Activated CD8-positive, alpha-beta T cell treated with anti-CD3 and anti-CD28 coated beads, Interleukin-2, amount 10 ng/mL, durations not matched to agents 7 days and 5 days (primary cell): ENCODE data around the gene LDB2. TPM values are rescaled to one million over a fixed set of nuclear protein-coding genes. Genes with fewer than 3 reads are reported as not detected.

Experiments used
- ATAC-seq: fragments of 150-1000 bp; cut with Tn5 transposase; one replicate; pipeline ENCODE4 v1.10.0; 2021; ENCODE audit warnings: moderate library complexity
- CTCF ChIA-PET: fragments of 350-600 bp; sonication (Branson Sonifier 250); formaldehyde crosslinking; loops from one replicate; lab custom pipeline; 2021; ENCODE audit warnings: antibody characterized with exemption; lab: Charles Lee
- POLR2A ChIA-PET: fragments of 350-600 bp; sonication (Branson Sonifier 250); formaldehyde crosslinking; loops from one replicate; lab custom pipeline; 2021; ENCODE audit warnings: antibody characterized with exemption; lab: Charles Lee
- DNase-seq: peaks from one replicate; pipeline ENCODE4 v3.0.0-alpha.2; 2020
- H3K27ac Mint-ChIP-seq: one replicate; pipeline ENCODE4 v1.8.0; 2021; ENCODE audit warnings: mild to moderate bottlenecking, mixed read lengths
- H3K27me3 Mint-ChIP-seq: one replicate; pipeline ENCODE4 v1.8.0; 2021; ENCODE audit warnings: low read depth, mixed read lengths
- H3K36me3 Mint-ChIP-seq: one replicate; pipeline ENCODE4 v1.8.0; 2021; ENCODE audit warnings: low read depth, mixed read lengths
- H3K4me1 Mint-ChIP-seq: one replicate; pipeline ENCODE4 v1.8.0; 2021; ENCODE audit warnings: low read depth, mixed read lengths
- H3K4me3 Mint-ChIP-seq: one replicate; pipeline ENCODE4 v1.8.0; 2021; ENCODE audit warnings: mild to moderate bottlenecking, mixed read lengths
- H3K9me3 Mint-ChIP-seq: one replicate; pipeline ENCODE4 v1.8.0; 2022; ENCODE audit warnings: mixed read lengths; ENCODE audit not compliant: insufficient read depth
- total RNA-seq, 2 experiments: library from RNA; stranded (reverse); gene quantifications; one replicate each; pipeline ENCODE4 v1.2.3, GENCODE V29; 2021

Gene LDB2
- total RNA-seq, 2 experiments from 2014 or later = not detected

DNA sequence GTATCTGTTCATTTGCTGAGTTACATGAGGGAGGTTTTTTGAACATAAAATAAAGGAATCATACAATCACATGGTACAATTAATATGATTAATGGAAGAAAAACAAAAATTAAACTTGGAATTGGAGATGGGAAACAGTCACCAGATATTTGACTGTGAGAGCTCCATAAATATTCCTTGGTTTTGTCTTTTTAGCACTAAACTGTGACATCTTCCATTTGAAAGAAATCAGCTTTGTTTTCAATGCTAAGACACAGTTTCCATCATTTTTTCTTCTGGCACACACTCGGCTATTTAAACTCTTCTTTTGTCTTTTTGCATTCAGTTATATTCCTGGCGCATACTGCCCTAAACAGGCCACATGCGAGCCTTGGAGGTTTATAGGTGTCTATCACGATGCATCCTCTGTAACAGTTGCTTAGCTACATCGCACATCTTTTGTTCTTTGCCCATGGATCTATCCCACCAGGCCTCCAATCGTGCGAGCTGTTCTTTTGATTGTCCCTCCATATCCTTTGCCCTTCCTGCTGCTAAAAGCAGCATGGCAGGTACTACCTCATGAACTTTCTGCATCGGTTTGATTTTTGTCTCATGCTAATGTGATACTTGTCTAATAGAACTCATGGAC is 158.3 kb downstream of the LDB2 start:
- no peaks in the 10 kb centered on the region for H3K27me3 Mint-ChIP-seq
- POLR2A ChIA-PET = interaction anchor here (0.6 kb wide), 1 partner anchor 297 kb away, joined by 3 read pairs; no protein-coding TSS in a partner anchor
- CTCF ChIA-PET = no interaction called here
- H3K4me1 Mint-ChIP-seq = no peaks in the 10 kb centered on the region
- no peak overlapping the region for H3K4me3 Mint-ChIP-seq
- H3K9me3 Mint-ChIP-seq = no peaks in the 10 kb centered on the region
- H3K36me3 Mint-ChIP-seq = no peaks in the 10 kb centered on the region
- DNase-seq (no peak), ATAC-seq (no peak)
- H3K27ac Mint-ChIP-seq = no peak overlapping the region

- no peaks in the 10 kb centered on the region for H3K9me3 Mint-ChIP-seq
- no peaks in the 10 kb centered on the region for H3K27me3 Mint-ChIP-seq
- POLR2A ChIA-PET = no interaction called here
- H3K4me3 Mint-ChIP-seq = no peak overlapping the region
- no peak overlapping the region for H3K27ac Mint-ChIP-seq
- CTCF ChIA-PET = no interaction called here
- H3K36me3 Mint-ChIP-seq = no peaks in the 10 kb centered on the region
- ATAC-seq (no peak), DNase-seq (no peak)
- no peaks in the 10 kb centered on the region for H3K4me1 Mint-ChIP-seq
These were observed 159.9 kb downstream of the LDB2 start for GRCh38 chr4:16738558-16738957.

DNA sequence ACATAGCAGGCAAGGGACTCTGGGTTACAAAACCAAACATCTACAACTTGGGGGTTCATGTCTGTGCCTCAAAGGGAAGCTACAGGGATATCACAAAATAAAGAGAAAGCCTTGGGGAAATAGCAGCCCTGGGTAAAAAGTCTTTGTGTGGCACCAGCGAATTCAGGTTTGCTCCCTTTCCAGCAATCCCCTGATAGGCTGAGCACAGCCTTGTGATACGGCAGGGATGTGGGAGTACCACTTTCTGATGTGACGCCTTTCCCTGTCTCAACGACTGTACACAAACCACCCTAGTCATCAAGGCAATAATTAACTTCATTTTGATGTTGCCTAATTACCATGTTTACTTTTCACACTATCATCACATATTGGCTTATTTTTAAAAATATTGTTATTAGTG is 164.9 kb downstream of the LDB2 start:
- ATAC-seq (no peak), DNase-seq (no peak)
- Mint-ChIP-seq H3K9me3 (no peaks in the 10 kb centered on the region), H3K4me1 (no peaks in the 10 kb centered on the region), H3K4me3 (no peak overlapping the region), H3K36me3 (no peaks in the 10 kb centered on the region), H3K27me3 (no peaks in the 10 kb centered on the region), H3K27ac (no peak overlapping the region)
- POLR2A ChIA-PET = no interaction called here
- CTCF ChIA-PET = no interaction called here

GRCh38 chr4:16732741-16733140 is 165.7 kb downstream of the LDB2 start:
- ATAC-seq = no peak
- Mint-ChIP-seq H3K4me3 (no peak overlapping the region), H3K27me3 (no peaks in the 10 kb centered on the region), H3K9me3 (no peaks in the 10 kb centered on the region), H3K4me1 (no peaks in the 10 kb centered on the region), H3K27ac (no peak overlapping the region), H3K36me3 (no peaks in the 10 kb centered on the region)
- POLR2A ChIA-PET = no interaction called here
- no peak for DNase-seq
- CTCF ChIA-PET = no interaction called here

- no peaks in the 10 kb centered on the region for H3K9me3 Mint-ChIP-seq
- CTCF ChIA-PET = no interaction called here
- H3K27ac Mint-ChIP-seq = no peak overlapping the region
- no peaks in the 10 kb centered on the region for H3K4me1 Mint-ChIP-seq
- H3K27me3 Mint-ChIP-seq = no peaks in the 10 kb centered on the region
- no peak for ATAC-seq
- no peak for DNase-seq
- no peak overlapping the region for H3K4me3 Mint-ChIP-seq
- no peaks in the 10 kb centered on the region for H3K36me3 Mint-ChIP-seq
- POLR2A ChIA-PET = no interaction called here
These were observed 166.6 kb downstream of the LDB2 start for GRCh38 chr4:16731776-16732380.

DNA sequence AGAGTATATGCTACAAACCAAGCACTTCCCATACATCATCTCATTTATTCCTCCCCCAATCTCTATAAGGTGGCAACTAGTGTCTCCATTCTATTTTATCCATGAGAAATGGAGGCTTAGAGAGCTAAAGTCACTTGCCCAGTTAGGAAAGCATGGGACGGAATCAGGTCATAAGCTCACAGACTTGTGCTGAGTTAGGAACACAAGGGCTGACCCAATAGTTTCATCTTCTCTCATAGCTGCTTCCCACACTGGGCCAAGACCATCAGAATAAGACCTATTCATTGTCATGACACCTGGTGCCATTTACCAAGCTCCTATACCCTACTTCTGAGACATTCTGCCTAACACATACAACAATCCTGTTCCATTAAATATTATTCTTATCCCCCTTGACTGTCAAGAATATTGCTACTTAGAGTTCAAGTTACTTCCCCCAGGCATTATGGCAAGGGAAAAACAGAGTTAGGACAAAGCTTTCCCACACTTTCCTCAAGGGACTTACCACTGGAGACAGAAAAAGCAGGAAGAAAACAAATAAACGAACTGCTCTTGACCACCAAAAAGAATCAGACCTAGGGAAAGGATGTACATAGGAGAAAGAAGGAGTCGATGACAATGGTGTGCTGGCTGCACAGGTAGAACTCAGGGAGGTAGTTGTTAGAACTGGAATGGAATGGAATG is 167.8 kb downstream of the LDB2 start:
- Mint-ChIP-seq H3K27ac (no peak overlapping the region), H3K4me1 (no peaks in the 10 kb centered on the region), H3K27me3 (no peaks in the 10 kb centered on the region), H3K36me3 (no peaks in the 10 kb centered on the region), H3K4me3 (no peak overlapping the region), H3K9me3 (no peaks in the 10 kb centered on the region)
- CTCF ChIA-PET = no interaction called here
- DNase-seq (no peak), ATAC-seq (no peak)
- POLR2A ChIA-PET = no interaction called here

GRCh38 chr4:16729336-16729735 is 169.1 kb downstream of the LDB2 start:
- ATAC-seq = no peak
- no peaks in the 10 kb centered on the region for H3K4me1 Mint-ChIP-seq
- POLR2A ChIA-PET = no interaction called here
- DNase-seq = no peak
- H3K27me3 Mint-ChIP-seq = no peaks in the 10 kb centered on the region
- CTCF ChIA-PET = no interaction called here
- H3K4me3 Mint-ChIP-seq = no peak overlapping the region
- no peaks in the 10 kb centered on the region for H3K9me3 Mint-ChIP-seq
- no peak overlapping the region for H3K27ac Mint-ChIP-seq
- H3K36me3 Mint-ChIP-seq = no peaks in the 10 kb centered on the region

- CTCF ChIA-PET = no interaction called here
- no peak for ATAC-seq
- no peaks in the 10 kb centered on the region for H3K4me1 Mint-ChIP-seq
- no peak for DNase-seq
- H3K4me3 Mint-ChIP-seq = no peak overlapping the region
- H3K9me3 Mint-ChIP-seq = no peaks in the 10 kb centered on the region
- H3K36me3 Mint-ChIP-seq = no peaks in the 10 kb centered on the region
- no peaks in the 10 kb centered on the region for H3K27me3 Mint-ChIP-seq
- POLR2A ChIA-PET = no interaction called here
- H3K27ac Mint-ChIP-seq = no peak overlapping the region
These were observed 169.6 kb downstream of the LDB2 start for GRCh38 chr4:16728849-16729248.

DNA sequence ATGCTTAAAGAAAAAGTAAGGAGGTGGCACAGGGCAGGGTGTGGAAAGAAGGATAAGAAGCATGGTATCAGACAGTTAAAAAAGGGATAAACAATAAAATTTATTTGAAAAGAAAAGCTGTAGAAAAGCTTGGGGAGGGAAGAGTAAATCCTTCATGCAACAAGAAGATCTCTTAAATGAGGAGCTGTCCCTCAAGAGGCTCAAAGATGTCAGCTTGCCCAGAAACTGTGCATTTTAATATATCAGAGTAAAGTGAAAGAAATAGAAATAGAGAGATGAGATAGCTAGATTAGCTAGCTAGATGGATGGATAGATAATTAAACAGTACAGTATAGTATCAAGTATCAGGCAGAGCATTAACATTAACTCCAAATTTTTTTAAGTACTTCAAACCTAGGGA is 170.3 kb downstream of the LDB2 start:
- H3K27me3 Mint-ChIP-seq = no peaks in the 10 kb centered on the region
- CTCF ChIA-PET = no interaction called here

DNA sequence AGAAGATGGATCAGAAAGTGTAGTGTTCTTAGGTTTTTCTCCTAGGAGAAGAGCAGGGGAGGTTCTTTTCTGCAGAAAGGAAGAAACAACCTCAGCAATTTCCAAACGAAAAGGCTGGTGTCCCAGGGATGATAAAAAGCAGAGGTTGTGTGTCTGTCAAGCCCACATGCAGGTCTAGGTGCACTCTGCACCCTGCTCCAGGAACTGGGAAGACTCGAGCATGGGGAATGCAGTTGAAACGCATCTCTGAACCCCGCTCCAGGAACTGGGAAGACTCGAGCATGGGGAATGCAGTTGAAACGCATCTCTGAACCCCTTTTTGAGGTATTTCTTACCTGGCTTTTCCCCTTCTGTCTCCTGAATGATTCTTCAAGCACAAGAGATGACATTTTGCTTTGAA is 171.2 kb downstream of the LDB2 start:
- H3K4me3 Mint-ChIP-seq = no peak overlapping the region
- H3K4me1 Mint-ChIP-seq = no peaks in the 10 kb centered on the region
- ATAC-seq = no peak
- no peaks in the 10 kb centered on the region for H3K27me3 Mint-ChIP-seq
- POLR2A ChIA-PET = no interaction called here
- no peak for DNase-seq
- CTCF ChIA-PET = no interaction called here
- H3K36me3 Mint-ChIP-seq = no peaks in the 10 kb centered on the region
- no peak overlapping the region for H3K27ac Mint-ChIP-seq
- H3K9me3 Mint-ChIP-seq = no peaks in the 10 kb centered on the region

More for the DNA sequence above, 170.3 kb downstream of the LDB2 start:
- POLR2A ChIA-PET = no interaction called here
- Mint-ChIP-seq H3K36me3 (no peaks in the 10 kb centered on the region), H3K9me3 (no peaks in the 10 kb centered on the region), H3K4me1 (no peaks in the 10 kb centered on the region), H3K4me3 (no peak overlapping the region), H3K27ac (no peak overlapping the region)
- ATAC-seq = no peak
- no peak for DNase-seq

- ChIA-PET POLR2A (no interaction called here), CTCF (interaction anchor here (0.5 kb wide), 1 partner anchor 17 kb away, joined by 4 read pairs; no protein-coding TSS in a partner anchor)
- Mint-ChIP-seq H3K36me3 (no peaks in the 10 kb centered on the region), H3K9me3 (no peaks in the 10 kb centered on the region), H3K4me1 (no peaks in the 10 kb centered on the region), H3K4me3 (no peak overlapping the region), H3K27ac (no peak overlapping the region), H3K27me3 (no peaks in the 10 kb centered on the region)
- ATAC-seq (no peak), DNase-seq (no peak)
These were observed 171.9 kb downstream of the LDB2 start for GRCh38 chr4:16726368-16727050.

GRCh38 chr4:16725252-16725651 is 173.2 kb downstream of the LDB2 start:
- ChIA-PET CTCF (no interaction called here), POLR2A (no interaction called here)
- Mint-ChIP-seq H3K36me3 (no peaks in the 10 kb centered on the region), H3K4me1 (no peaks in the 10 kb centered on the region), H3K27me3 (no peaks in the 10 kb centered on the region), H3K27ac (no peak overlapping the region), H3K9me3 (no peaks in the 10 kb centered on the region), H3K4me3 (no peak overlapping the region)
- DNase-seq (no peak), ATAC-seq (no peak)
